ACC112 (cell line): ENCODE data around the gene DGKI.

Source experiments
- H2AFZ ChIP-seq: fragments of 200-600 bp; sonication (generic); one replicate; pipeline ENCODE4 v1.6.0; 2017; ENCODE audit warnings: antibody characterized with exemption, low read length; ENCODE audit not compliant: unreplicated experiment
- H3K27ac ChIP-seq: fragments of 200-600 bp; sonication (generic); 2 replicates; pipeline ENCODE4 v1.5.1; 2014; ENCODE audit warnings: low read depth, mild to moderate bottlenecking, antibody characterized with exemption, low read length, moderate library complexity
- H3K27me3 ChIP-seq: fragments of 200-600 bp; sonication (generic); 2 replicates; pipeline ENCODE4 v1.6.1; 2014; ENCODE audit warnings: mild to moderate bottlenecking, antibody characterized with exemption, low read length, moderate library complexity, mixed read lengths; ENCODE audit not compliant: insufficient read depth
- H3K36me3 ChIP-seq: fragments of 200-600 bp; sonication (generic); 2 replicates; pipeline ENCODE4 v1.6.1; 2016; ENCODE audit warnings: mild to moderate bottlenecking, antibody characterized with exemption, low read length, moderate library complexity, mixed read lengths; ENCODE audit not compliant: insufficient read depth
- H3K4me1 ChIP-seq: fragments of 200-600 bp; sonication (generic); one replicate; pipeline ENCODE4 v1.6.1; 2016; ENCODE audit warnings: low read length, mixed read lengths; ENCODE audit not compliant: insufficient read depth, unreplicated experiment, control insufficient read depth
- H3K4me3 ChIP-seq: fragments of 200-600 bp; sonication (generic); 2 replicates; pipeline ENCODE4 v1.5.1; 2014; ENCODE audit warnings: mild to moderate bottlenecking, low read depth, low read length
- H3K79me2 ChIP-seq: fragments of 200-600 bp; sonication (generic); one replicate; pipeline ENCODE4 v1.6.0; 2016; ENCODE audit warnings: low read length; ENCODE audit not compliant: control insufficient read depth, unreplicated experiment, insufficient read depth

The DGKI gene

DNA sequence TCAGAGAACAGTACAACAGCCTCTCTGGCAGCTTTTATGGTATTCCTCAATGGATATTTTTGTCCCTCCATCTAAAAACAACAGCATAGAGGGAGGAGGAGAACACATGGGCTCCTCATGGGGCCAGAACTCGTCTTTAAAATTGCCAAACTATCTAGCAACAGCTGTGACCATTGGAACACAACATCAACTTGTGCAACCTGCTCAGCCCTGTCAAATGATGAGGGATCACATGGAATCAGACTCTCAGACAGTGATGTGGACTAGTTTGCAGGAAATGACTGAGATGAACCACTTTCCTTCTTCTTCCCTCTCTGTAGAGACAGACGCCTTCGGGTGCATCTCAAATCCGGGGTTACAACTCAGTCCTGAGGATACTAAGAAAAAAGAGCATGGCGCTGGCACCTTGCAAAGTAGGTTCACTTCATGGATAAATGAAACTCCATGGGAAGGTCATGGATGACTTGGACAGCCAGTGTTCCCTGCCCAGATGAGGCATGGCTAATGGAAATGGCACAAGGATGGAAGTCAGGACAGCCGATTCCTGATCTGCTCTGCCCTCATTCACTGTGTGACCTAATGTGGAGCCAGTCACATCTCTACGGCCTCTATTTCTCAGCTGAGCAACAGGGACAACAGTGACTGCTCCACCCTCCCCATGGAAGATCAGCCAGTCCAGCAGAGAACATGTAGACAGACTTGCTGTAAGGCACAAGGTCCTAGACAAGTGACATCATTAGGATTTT, 24.6 kb upstream of the DGKI start:
- H3K79me2 ChIP-seq = no peaks in the 10 kb centered on the region
- H3K4me1 ChIP-seq = peaks cover 39% of the 10 kb centered on the region
- H3K36me3 ChIP-seq = peaks cover 43% of the 10 kb centered on the region
- no peaks in the 10 kb centered on the region for H3K27me3 ChIP-seq
- H2AFZ ChIP-seq = no peak overlapping the region
- H3K27ac ChIP-seq = 0 out of 2 replicates have a peak overlapping the region, but pooled peaks have one; percentile 2
- no peak overlapping the region for H3K4me3 ChIP-seq

DNA sequence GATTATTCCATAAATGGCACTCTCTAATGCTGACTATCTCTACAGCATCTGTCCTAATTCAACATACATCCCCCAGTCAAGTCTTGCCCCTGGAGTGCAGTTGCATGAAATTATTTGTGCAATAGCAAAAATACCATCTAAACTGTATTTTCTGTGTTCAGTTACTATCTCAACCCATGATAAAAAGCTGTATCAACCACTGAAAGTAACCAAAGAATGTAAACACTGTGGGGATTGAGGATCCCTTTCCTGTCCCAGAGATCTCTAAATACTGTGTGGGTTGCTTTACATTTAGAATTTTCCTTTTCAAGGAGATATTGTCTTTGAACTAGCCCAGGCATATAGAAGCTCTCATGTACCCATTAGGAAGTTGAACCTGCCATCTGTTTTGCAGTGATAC, 23.9 kb upstream of the DGKI start:
- Histone ChIP-seq H3K27ac (peak overlapping the region; percentile 2; the same call in 1 of the 2 replicates), H3K36me3 (peaks cover 49% of the 10 kb centered on the region), H3K4me1 (peaks cover 33% of the 10 kb centered on the region), H3K27me3 (no peaks in the 10 kb centered on the region), H3K79me2 (no peaks in the 10 kb centered on the region), H3K4me3 (no peak overlapping the region), H2AFZ (no peak overlapping the region)

DNA sequence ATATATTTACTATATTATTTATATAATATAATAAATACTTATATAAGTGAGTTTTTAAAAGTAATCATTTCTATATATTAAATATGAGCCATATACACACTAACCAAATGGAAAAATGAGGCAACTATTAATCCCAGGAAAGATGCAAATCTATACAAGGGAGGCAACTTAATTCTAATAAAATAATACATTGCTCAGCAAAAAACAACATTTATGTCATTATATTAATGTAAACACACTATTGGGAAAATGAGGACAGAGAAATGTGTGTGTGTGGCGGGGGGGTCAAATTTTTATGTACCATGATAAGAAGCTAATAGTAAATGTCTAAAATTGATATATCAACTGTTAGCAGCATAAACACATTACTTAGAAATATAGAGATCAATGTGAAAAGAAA, 23.3 kb upstream of the DGKI start:
- Histone ChIP-seq H3K79me2 (no peaks in the 10 kb centered on the region), H3K4me1 (peaks cover 27% of the 10 kb centered on the region), H3K4me3 (no peak overlapping the region), H3K27ac (no peak overlapping the region), H2AFZ (no peak overlapping the region), H3K27me3 (no peaks in the 10 kb centered on the region), H3K36me3 (peaks cover 55% of the 10 kb centered on the region)

DNA sequence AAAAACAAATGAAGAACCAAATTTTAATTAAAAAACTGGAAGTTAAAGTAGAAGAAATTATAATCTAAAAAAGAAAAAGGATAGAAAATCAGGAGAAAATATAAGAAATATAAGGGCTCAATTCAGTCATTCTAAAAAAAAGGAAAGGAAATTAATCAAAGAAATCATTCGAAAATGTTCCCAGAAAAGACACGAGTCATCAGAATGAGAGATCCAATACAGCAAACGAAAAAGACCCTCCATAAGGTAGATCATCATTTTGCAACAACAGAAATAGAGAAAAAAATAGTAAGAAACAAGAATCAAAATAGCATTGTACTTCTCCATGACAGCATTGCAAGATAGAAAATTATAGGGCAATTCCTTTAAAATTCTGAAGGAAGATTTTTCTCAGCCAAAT, 22.5 kb upstream of the DGKI start:
- Histone ChIP-seq H3K36me3 (peaks cover 62% of the 10 kb centered on the region), H3K27me3 (no peaks in the 10 kb centered on the region), H3K4me3 (no peak overlapping the region), H3K79me2 (no peaks in the 10 kb centered on the region), H2AFZ (no peak overlapping the region), H3K4me1 (peaks cover 19% of the 10 kb centered on the region), H3K27ac (no peak overlapping the region)

DNA sequence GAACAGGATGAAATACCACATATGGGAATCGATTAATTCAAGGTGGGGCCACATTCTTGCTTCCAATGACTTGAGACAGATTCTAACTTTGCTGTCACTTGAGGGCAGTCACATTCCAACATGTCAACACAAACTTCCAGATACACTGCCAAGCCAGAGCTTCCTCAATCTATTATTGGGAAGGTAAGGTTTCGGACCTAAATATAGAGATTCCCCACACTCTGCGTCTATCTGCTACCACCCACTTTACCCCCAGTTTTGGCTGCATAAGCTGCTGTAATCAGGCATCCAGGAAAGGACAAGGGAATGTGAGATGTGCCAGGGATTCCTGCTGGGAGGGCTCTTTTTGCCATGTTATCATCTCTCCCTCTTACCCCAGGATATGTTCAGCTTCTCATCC, 20.5 kb upstream of the DGKI start:
- Histone ChIP-seq H3K4me1 (peaks cover under 1% of the 10 kb centered on the region), H3K36me3 (peaks cover 56% of the 10 kb centered on the region), H3K27me3 (no peaks in the 10 kb centered on the region), H3K79me2 (no peaks in the 10 kb centered on the region), H3K4me3 (no peak overlapping the region), H2AFZ (no peak overlapping the region), H3K27ac (no peak overlapping the region)

DNA sequence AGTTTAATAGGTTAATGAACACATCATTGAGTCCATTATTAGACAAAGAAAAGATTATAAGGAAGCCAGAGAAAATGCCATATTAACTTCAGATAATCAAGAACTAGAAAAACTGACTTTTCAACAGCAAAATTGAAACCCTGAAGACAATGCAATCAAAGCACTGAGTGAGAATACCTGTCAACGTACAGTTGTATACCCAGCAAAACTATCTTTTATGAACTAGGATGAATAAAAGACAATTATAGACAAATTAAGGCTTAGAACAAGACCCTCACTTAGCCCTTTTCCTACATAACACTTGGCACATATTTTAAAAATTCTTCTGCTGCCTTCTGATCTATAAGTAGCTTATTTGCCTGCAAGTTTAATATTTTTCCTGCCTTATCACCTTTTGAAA, 19.0 kb upstream of the DGKI start:
- H3K27ac ChIP-seq = no peak overlapping the region
- no peaks in the 10 kb centered on the region for H3K27me3 ChIP-seq
- no peak overlapping the region for H2AFZ ChIP-seq
- H3K4me1 ChIP-seq = no peaks in the 10 kb centered on the region
- H3K4me3 ChIP-seq = no peak overlapping the region
- H3K79me2 ChIP-seq = no peaks in the 10 kb centered on the region
- peaks cover 53% of the 10 kb centered on the region for H3K36me3 ChIP-seq

DNA sequence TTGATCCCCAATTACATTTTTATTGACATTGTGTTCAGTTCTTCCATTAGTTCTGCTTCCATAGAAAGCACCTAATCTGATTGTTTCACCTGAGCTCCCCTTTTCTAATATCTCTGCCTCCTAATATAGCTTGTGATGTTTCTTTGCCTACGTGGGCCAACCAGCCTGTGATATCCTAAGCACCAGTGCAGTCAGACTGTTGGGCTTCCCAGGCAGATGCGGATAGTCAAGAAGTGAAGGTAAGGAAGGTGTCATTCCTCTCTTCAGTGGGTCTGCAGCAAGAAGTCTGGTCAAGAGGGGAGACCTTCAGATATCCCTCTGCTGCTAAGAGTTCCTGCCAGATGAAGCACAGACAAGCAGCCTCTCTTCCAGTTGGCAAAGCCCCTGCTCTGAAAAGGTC, 16.2 kb upstream of the DGKI start:
- Histone ChIP-seq H3K36me3 (peaks cover 48% of the 10 kb centered on the region), H3K4me1 (no peaks in the 10 kb centered on the region), H3K27me3 (no peaks in the 10 kb centered on the region), H3K27ac (no peak overlapping the region), H3K4me3 (no peak overlapping the region), H3K79me2 (no peaks in the 10 kb centered on the region), H2AFZ (no peak overlapping the region)

DNA sequence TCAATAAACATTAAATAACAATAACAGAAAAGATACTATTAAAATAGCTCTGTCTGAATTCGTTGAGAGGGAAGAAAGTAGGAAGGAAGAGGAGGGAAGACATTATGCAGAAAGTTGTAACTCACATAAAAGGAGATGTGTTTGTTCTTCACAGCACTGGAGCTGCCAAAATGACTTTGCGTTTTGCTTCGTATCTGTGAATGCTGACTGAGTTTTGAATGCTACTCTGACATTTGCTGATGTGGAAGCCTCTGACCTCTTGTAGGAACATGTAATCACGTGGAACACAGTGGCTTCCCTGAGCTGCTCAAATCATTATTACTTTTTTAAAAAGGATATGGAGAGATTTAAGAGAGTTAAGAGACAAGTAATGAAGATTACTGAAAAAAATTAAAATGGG, 15.6 kb upstream of the DGKI start:
- Histone ChIP-seq H2AFZ (no peak overlapping the region), H3K79me2 (no peaks in the 10 kb centered on the region), H3K4me3 (no peak overlapping the region), H3K27ac (no peak overlapping the region), H3K36me3 (peaks cover 42% of the 10 kb centered on the region), H3K27me3 (no peaks in the 10 kb centered on the region), H3K4me1 (no peaks in the 10 kb centered on the region)

DNA sequence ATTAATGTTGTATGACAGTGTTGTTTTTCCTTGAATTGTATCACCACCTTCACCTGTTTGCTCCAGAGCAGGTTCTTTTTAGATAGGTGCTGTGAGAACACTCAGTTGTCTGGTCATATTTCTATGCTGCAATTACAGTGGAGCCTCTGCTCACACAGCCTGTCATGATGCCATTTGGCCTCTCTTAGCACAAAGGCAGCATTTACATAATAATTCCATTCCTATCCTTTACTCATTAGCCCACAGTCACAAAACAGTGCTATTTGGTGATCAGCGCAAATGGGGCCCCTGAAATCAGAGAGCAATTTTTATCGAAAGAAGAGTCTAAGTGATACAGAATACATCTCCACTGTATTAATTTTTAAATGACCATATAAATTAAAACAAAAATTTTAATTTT, 13.8 kb upstream of the DGKI start:
- no peaks in the 10 kb centered on the region for H3K27me3 ChIP-seq
- no peak overlapping the region for H2AFZ ChIP-seq
- peaks cover 24% of the 10 kb centered on the region for H3K36me3 ChIP-seq
- no peaks in the 10 kb centered on the region for H3K4me1 ChIP-seq
- H3K27ac ChIP-seq = no peak overlapping the region
- H3K79me2 ChIP-seq = no peaks in the 10 kb centered on the region
- no peak overlapping the region for H3K4me3 ChIP-seq

DNA sequence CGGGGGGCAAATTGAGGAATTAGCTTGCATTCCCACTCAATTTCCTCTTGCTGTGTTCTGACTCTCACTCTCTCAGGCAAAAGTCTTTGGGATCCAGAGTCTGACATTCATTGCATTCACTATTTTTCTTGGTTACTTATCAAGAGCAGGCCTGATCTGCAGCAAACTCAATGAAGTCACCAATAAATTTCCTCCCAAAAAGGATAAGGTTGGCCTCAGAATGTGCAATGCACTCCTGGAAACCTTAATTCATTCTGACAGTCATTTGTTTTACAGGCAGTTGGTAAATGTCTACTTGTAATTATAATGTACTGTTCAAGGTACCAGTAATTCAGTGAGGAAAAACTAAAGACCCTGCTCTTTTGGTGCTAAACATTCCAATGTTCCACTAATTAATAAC, 6.3 kb upstream of the DGKI start:
- no peaks in the 10 kb centered on the region for H3K79me2 ChIP-seq
- H3K4me1 ChIP-seq = peaks cover 19% of the 10 kb centered on the region
- no peaks in the 10 kb centered on the region for H3K27me3 ChIP-seq
- no peak overlapping the region for H3K4me3 ChIP-seq
- no peak overlapping the region for H2AFZ ChIP-seq
- H3K27ac ChIP-seq = no peak overlapping the region
- 0 out of 2 replicates have a peak, but pooled peaks cover 2% of the 10 kb centered on the region for H3K36me3 ChIP-seq

DNA sequence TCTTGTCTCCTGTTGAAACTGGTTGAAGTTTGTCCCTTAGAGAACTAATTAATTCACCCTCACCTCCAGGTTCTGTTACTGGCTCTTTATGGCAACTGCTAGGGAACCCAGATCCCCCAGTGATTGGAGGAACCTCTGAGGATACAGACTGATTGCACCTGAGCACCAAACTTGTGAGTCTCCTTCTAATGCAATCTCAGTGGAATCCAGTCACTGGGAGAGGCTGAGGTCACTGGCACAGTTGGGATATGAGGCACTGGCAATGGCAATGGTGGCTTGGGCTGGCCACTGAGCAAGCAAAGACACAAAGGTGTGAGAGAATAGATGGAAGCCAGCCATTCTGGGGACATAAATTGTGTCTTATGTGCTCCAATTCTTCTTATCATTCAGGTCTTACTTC, 5.3 kb upstream of the DGKI start:
- Histone ChIP-seq H2AFZ (no peak overlapping the region), H3K27me3 (no peaks in the 10 kb centered on the region), H3K36me3 (0 out of 2 replicates have a peak, but pooled peaks cover 2% of the 10 kb centered on the region), H3K27ac (peak overlapping the region; percentile 44; the same call in 1 of the 2 replicates), H3K79me2 (no peaks in the 10 kb centered on the region), H3K4me1 (peaks cover 19% of the 10 kb centered on the region), H3K4me3 (no peak overlapping the region)
